ENCODE results near the gene CLHC1.
"Not testable (repeated sequence)": the region's sequence is repeated elsewhere in the genome, so short reads cannot be mapped to it uniquely, and the experiment has no call there.

Gene CLHC1

GRCh38 chr2:55232084-55232862 lies at the start of gene CLHC1, which contains the start of gene RPS27A:
Gene CLHC1, minus strand, starts transcription at chr2:55232293. Its CDS starts 9,882 bp downstream, at chr2:55222411.
Gene RPS27A, plus strand, starts transcription at chr2:55232688. Its CDS starts 137 bp downstream, at chr2:55232825.
- DNase-seq: peak; percentile 98

- not testable (repeated sequence) for DNase-seq
Observed at GRCh38 chr2:55280851-55281546, 48.9 kb upstream of the CLHC1 start.

- not testable (repeated sequence) for DNase-seq
Observed at GRCh38 chr2:55279859-55280424, 47.8 kb upstream of the CLHC1 start.

- not testable (repeated sequence) for DNase-seq
Observed at GRCh38 chr2:55279214-55279835, 47.2 kb upstream of the CLHC1 start.

- no peak for DNase-seq
Observed at GRCh38 chr2:55277310-55277709, 45.2 kb upstream of the CLHC1 start.

GRCh38 chr2:55274346-55274745 lies 42.3 kb upstream of the CLHC1 start:
- not testable (repeated sequence) for DNase-seq

GRCh38 chr2:55269645-55269990 lies 37.5 kb upstream of the CLHC1 start:
- peak; percentile 3 for DNase-seq

GRCh38 chr2:55268907-55269644 lies 37.0 kb upstream of the CLHC1 start, which contains the start of gene MTIF2:
Gene MTIF2, minus strand, starts transcription at chr2:55269231. Its CDS starts 5,373 bp downstream, at chr2:55263858.
- peak; percentile 94 for DNase-seq

- no peak for DNase-seq
Observed at GRCh38 chr2:55268288-55268906, 36.3 kb upstream of the CLHC1 start.

GRCh38 chr2:55259586-55259985 lies 27.5 kb upstream of the CLHC1 start:
- not testable (repeated sequence) for DNase-seq

- DNase-seq: no peak
Observed at GRCh38 chr2:55252832-55253231, 20.7 kb upstream of the CLHC1 start.

GRCh38 chr2:55247025-55247424 lies 14.9 kb upstream of the CLHC1 start:
- no peak for DNase-seq

- no peak for DNase-seq
Observed at GRCh38 chr2:55245411-55245810, 13.3 kb upstream of the CLHC1 start.

- no peak for DNase-seq
Observed at GRCh38 chr2:55242617-55243016, 10.5 kb upstream of the CLHC1 start.

GRCh38 chr2:55241582-55241981 lies 9.5 kb upstream of the CLHC1 start:
- DNase-seq: not testable (repeated sequence)

- no peak for DNase-seq
Observed at GRCh38 chr2:55239656-55240222, 7.6 kb upstream of the CLHC1 start.

- no peak for DNase-seq
Observed at GRCh38 chr2:55236992-55237543, 5.0 kb upstream of the CLHC1 start.

- DNase-seq: no peak
Observed at GRCh38 chr2:55235724-55236538, 3.8 kb upstream of the CLHC1 start.

GRCh38 chr2:55233658-55233940 lies 1.5 kb upstream of the CLHC1 start:
- no peak for DNase-seq

GRCh38 chr2:55232863-55233657 lies 967 bp upstream of the CLHC1 start:
- no peak for DNase-seq
